Gastrocnemius medialis (tissue), 4 donors: ENCODE measurements around the gene PDE1C.

Experiments
- CTCF ChIP-seq, 5 experiments: fragments of 450-650 bp in 3 of 5; fragments of 200-600 bp in 2 of 5; sonication (generic) in 2 of 5; IDR thresholded peaks in 4 of 5; conservative IDR thresholded peaks in 1 of 5; 1 replicate in 4 of 5; 2 replicates in 1 of 5; pipeline ENCODE4 v1.5.1; 2016 to 2019; ENCODE audit warnings: antibody characterized with exemption in 5 of 5, mild to moderate bottlenecking in 3 of 5, moderate library complexity in 3 of 5
- POLR2A ChIP-seq, 2 donors: fragments of 450-650 bp; IDR thresholded peaks; one replicate each; pipeline ENCODE4 v1.6.1; 2017; ENCODE audit warnings: antibody characterized with exemption in 2 of 2, mild to moderate bottlenecking in 2 of 2, moderate library complexity in 2 of 2

DNA sequence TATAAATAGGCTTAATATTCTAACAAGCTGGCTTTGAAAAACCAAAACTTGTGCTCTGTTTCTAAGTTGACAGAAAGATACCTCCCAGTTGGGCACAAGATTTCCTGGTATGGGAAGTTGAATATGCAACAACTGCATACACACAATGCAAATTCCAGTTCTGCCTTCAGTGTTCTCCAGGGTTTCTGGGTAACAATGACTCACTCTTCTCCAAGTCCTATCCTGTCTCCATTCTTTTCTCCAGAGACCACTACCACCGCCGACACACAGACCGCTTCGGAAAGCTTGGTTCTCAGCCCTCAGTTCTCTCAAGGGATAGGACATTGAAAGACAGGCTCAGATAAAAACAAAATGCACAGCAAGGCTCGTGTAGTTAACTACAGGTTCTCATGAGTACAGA, 12.2 kb downstream of the PDE1C start:
- TF ChIP-seq POLR2A (IDR thresholded peaks at IDR 0.05): no peak
- no peak for TF ChIP-seq CTCF (IDR thresholded peaks at IDR 0.05 in 4 of 5, conservative IDR thresholded peaks at IDR 0.05 in 1 of 5)
